CD4-positive, CD25-positive, alpha-beta regulatory T cell (primary cell): ENCODE data around the gene ERMP1. TPM values are rescaled to one million over a fixed set of nuclear protein-coding genes. Genes with fewer than 3 reads are reported as not detected.
"Not testable (repeated sequence)": the region's sequence is repeated elsewhere in the genome, so short reads cannot be mapped to it uniquely, and the experiment has no call there.

ENCODE experiments used
- ATAC-seq, 2 donors: fragments of 150-1000 bp; cut with Tn5 transposase; one replicate each; pipeline ENCODE4 v1.10.0; 2021; ENCODE audit warnings: low read depth in 2 of 2, moderate number of reproducible peaks in 2 of 2, moderate library complexity in 1 of 2
- DNase-seq, 3 donors: peaks; one replicate each; pipeline versions ENCODE4 v3.0.0 to v3.0.0-alpha.2; 2012 to 2022; ENCODE audit warnings: mixed read lengths in 1 of 3
- H3K27ac ChIP-seq: one replicate; pipeline ENCODE4 v1.7.0; 2013; ENCODE audit warnings: mild to moderate bottlenecking, low read length; ENCODE audit not compliant: insufficient read depth, poor library complexity, severe bottlenecking
- H3K27me3 ChIP-seq: one replicate; pipeline ENCODE4 v1.7.0; 2013; ENCODE audit warnings: low read length; ENCODE audit not compliant: control insufficient read depth, insufficient read depth
- H3K36me3 ChIP-seq: one replicate; pipeline ENCODE4 v1.7.0; 2013; ENCODE audit warnings: mild to moderate bottlenecking, low read length, moderate library complexity; ENCODE audit not compliant: control insufficient read depth, insufficient read depth
- H3K4me1 ChIP-seq: 2 replicates; pipeline ENCODE4 v1.7.0; 2013; ENCODE audit warnings: mild to moderate bottlenecking, low read length; ENCODE audit not compliant: insufficient read depth, control insufficient read depth, poor library complexity, severe bottlenecking
- H3K4me3 ChIP-seq: one replicate; pipeline ENCODE4 v1.7.0; 2013; ENCODE audit warnings: low read depth, mild to moderate bottlenecking, low read length, moderate library complexity
- H3K9me3 ChIP-seq, 2 experiments: 1 replicate in 1 of 2; 2 replicates in 1 of 2; pipeline ENCODE4 v1.7.0; 2013; ENCODE audit warnings: low read length in 2 of 2, mild to moderate bottlenecking in 1 of 2, moderate library complexity in 1 of 2; ENCODE audit not compliant: control insufficient read depth in 2 of 2
- H3K27ac Mint-ChIP-seq, 3 donors: one replicate each; pipeline ENCODE4 v1.8.0; 2020 to 2022; ENCODE audit warnings: mild to moderate bottlenecking in 3 of 3, mixed read lengths in 3 of 3, moderate library complexity in 2 of 3
- H3K27me3 Mint-ChIP-seq: one replicate; pipeline ENCODE4 v1.8.0; 2022; ENCODE audit warnings: mild to moderate bottlenecking, mixed read lengths
- H3K36me3 Mint-ChIP-seq: one replicate; pipeline ENCODE4 v1.8.0; 2020; ENCODE audit warnings: mixed read lengths
- H3K4me1 Mint-ChIP-seq, 4 donors: one replicate each; pipeline ENCODE4 v1.8.0; 2020 to 2022; ENCODE audit warnings: mixed read lengths in 4 of 4, mild to moderate bottlenecking in 1 of 4
- H3K4me3 Mint-ChIP-seq, 4 donors: one replicate each; pipeline ENCODE4 v1.8.0; 2020 to 2022; ENCODE audit warnings: mild to moderate bottlenecking in 4 of 4, mixed read lengths in 4 of 4, moderate library complexity in 3 of 4
- H3K9me3 Mint-ChIP-seq, 7 donors: one replicate each; pipeline ENCODE4 v1.8.0; 2020 to 2022; ENCODE audit warnings: mixed read lengths in 7 of 7, mild to moderate bottlenecking in 3 of 7, moderate library complexity in 2 of 7
- polyA plus RNA-seq, 4 donors: library from polyadenylated mRNA; unstranded; fragments of 300-500 nt; fragmentation: Illumina TruSeq; gene quantifications; one replicate each; pipeline ENCODE4 v1.2.3, GENCODE V29; 2021
- total RNA-seq: library from RNA; stranded (reverse); gene quantifications from one replicate; pipeline ENCODE4 v1.2.3, GENCODE V29; 2022

Gene ERMP1
- total and polyA plus RNA-seq, 5 donors from 2014 or later = 5.3 to 10.0 (median 8.1) TPM

DNA sequence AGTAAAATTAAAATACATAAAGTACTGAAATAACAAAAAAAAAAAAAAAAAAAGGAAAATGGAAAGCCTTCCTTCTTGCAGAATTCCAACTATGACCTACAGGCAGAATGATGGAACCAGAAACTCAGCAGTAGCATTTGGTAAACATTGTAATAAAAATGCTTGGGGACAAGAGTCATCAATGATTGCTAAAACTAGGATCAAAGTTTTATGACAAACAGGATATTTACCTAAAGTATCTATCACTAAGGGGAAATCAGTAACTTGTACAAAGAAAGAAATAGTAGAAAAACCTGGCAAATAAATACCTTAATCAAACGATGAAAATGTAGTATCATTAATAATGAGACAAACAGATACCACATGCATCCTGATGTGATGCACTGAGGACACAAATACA lies 17.5 kb downstream of the ERMP1 start:
- ATAC-seq (no peak), DNase-seq (no peak)
- H3K4me1 ChIP-seq = no peaks in the 10 kb centered on the region
- Mint-ChIP-seq H3K27ac (no peak overlapping the region), H3K27me3 (no peaks in the 10 kb centered on the region), H3K9me3 (no peaks in the 10 kb centered on the region), H3K36me3 (peaks cover 49% of the 10 kb centered on the region), H3K4me3 (no peak overlapping the region), H3K4me1 (peaks cover 0 to 14% (median 11%) of the 10 kb centered on the region in 4 donors)
- H3K27ac ChIP-seq = no peak overlapping the region
- H3K36me3 ChIP-seq = peaks cover 16% of the 10 kb centered on the region
- H3K4me3 ChIP-seq = no peak overlapping the region
- no peaks in the 10 kb centered on the region for H3K27me3 ChIP-seq
- H3K9me3 ChIP-seq = no peaks in the 10 kb centered on the region

GRCh38 chr9:5813824-5814223 lies 19.1 kb downstream of the ERMP1 start:
- no peak overlapping the region for H3K27ac Mint-ChIP-seq
- no peaks in the 10 kb centered on the region for H3K27me3 Mint-ChIP-seq
- peaks cover 0 to 9% (median 4%) of the 10 kb centered on the region in 4 donors for H3K4me1 Mint-ChIP-seq
- Histone ChIP-seq H3K4me1 (no peaks in the 10 kb centered on the region), H3K27me3 (no peaks in the 10 kb centered on the region), H3K36me3 (peaks cover 27% of the 10 kb centered on the region), H3K27ac (no peak overlapping the region), H3K4me3 (no peak overlapping the region), H3K9me3 (no peaks in the 10 kb centered on the region)
- H3K9me3 Mint-ChIP-seq = no peaks in the 10 kb centered on the region
- DNase-seq (no peak), ATAC-seq (no peak)
- no peak overlapping the region for H3K4me3 Mint-ChIP-seq
- peaks cover 53% of the 10 kb centered on the region for H3K36me3 Mint-ChIP-seq

GRCh38 chr9:5811751-5812150 lies 21.2 kb downstream of the ERMP1 start:
- Mint-ChIP-seq H3K27me3 (no peaks in the 10 kb centered on the region), H3K4me1 (peaks cover 0 to 13% (median 4%) of the 10 kb centered on the region in 4 donors), H3K9me3 (no peaks in the 10 kb centered on the region), H3K36me3 (peaks cover 52% of the 10 kb centered on the region), H3K4me3 (no peak overlapping the region), H3K27ac (peak overlapping the region in 1 of 3 donors; percentile 4)
- H3K36me3 ChIP-seq = peaks cover 27% of the 10 kb centered on the region
- no peak overlapping the region for H3K27ac ChIP-seq
- no peaks in the 10 kb centered on the region for H3K27me3 ChIP-seq
- H3K4me3 ChIP-seq = no peak overlapping the region
- H3K4me1 ChIP-seq = no peaks in the 10 kb centered on the region
- DNase-seq = no peak
- no peaks in the 10 kb centered on the region for H3K9me3 ChIP-seq
- ATAC-seq = no peak

- ATAC-seq (no peak), DNase-seq (no peak)
- H3K9me3 ChIP-seq = no peaks in the 10 kb centered on the region
- Mint-ChIP-seq H3K4me3 (peak overlapping the region in 1 of 4 donors; percentile 58), H3K27ac (no peak overlapping the region), H3K27me3 (no peaks in the 10 kb centered on the region), H3K9me3 (no peaks in the 10 kb centered on the region), H3K36me3 (peaks cover 31% of the 10 kb centered on the region), H3K4me1 (peaks cover 7 to 16% (median 10%) of the 10 kb centered on the region in 4 donors)
- no peak overlapping the region for H3K4me3 ChIP-seq
- H3K27ac ChIP-seq = no peak overlapping the region
- no peaks in the 10 kb centered on the region for H3K4me1 ChIP-seq
- H3K36me3 ChIP-seq = peaks cover 18% of the 10 kb centered on the region
- H3K27me3 ChIP-seq = no peaks in the 10 kb centered on the region
Measured at GRCh38 chr9:5805478-5805877, 27.4 kb downstream of the ERMP1 start.

- Mint-ChIP-seq H3K4me1 (peaks cover 4 to 18% (median 15%) of the 10 kb centered on the region in 4 donors), H3K27me3 (no peaks in the 10 kb centered on the region), H3K36me3 (peaks cover 17% of the 10 kb centered on the region), H3K4me3 (no peak overlapping the region), H3K27ac (peak overlapping the region in 1 of 3 donors; percentile 7), H3K9me3 (no peaks in the 10 kb centered on the region)
- DNase-seq = no peak
- Histone ChIP-seq H3K36me3 (peaks cover 11% of the 10 kb centered on the region), H3K4me3 (no peak overlapping the region), H3K9me3 (no peaks in the 10 kb centered on the region), H3K27me3 (no peaks in the 10 kb centered on the region), H3K27ac (no peak overlapping the region), H3K4me1 (no peaks in the 10 kb centered on the region)
- ATAC-seq = no peak
Measured at GRCh38 chr9:5801739-5802113, 31.2 kb downstream of the ERMP1 start.

DNA sequence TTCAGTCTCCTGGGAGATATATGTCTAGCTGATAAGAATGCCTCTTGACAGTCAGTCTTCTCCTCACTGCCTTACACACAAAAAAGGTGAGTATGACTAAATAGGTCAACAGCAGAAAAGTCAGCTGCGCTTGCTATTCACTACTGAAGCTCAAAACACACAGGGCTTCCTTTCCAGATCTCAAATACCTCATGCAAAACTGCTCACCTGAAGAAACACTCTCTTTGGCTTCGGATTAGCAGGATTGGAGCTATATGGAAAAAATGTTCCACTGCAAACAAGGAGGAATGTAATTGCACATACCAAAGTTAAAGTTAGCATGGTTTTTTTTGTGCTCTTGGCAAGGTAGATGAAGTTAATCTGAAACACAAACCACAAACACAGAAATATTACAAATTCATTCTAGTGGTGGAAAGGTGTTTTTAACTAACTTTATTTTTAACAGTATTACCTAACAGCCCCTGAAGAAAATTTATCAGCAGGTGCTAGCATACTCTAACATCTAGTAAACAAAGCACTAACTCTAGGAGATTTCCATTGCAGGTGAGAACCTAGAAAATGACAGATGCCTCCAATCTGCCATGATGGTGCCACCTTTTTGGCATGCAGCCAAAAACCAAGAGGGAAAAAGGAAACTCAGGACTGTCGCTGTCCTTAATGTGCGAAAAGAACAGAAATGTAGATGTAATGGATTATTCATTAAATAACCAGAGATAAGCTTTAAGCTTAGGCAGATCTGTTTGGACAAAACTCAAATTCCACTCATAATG lies 31.8 kb downstream of the ERMP1 start:
- no peaks in the 10 kb centered on the region for H3K27me3 Mint-ChIP-seq
- Histone ChIP-seq H3K36me3 (peaks cover 11% of the 10 kb centered on the region), H3K4me1 (no peaks in the 10 kb centered on the region), H3K4me3 (no peak overlapping the region), H3K27me3 (no peaks in the 10 kb centered on the region), H3K27ac (no peak overlapping the region), H3K9me3 (no peaks in the 10 kb centered on the region)
- ATAC-seq = no peak
- peak in 1 of 3 donors; percentile 35 for DNase-seq
- peaks cover 0 to 2% (median 0%) of the 10 kb centered on the region in 7 donors for H3K9me3 Mint-ChIP-seq
- peak overlapping the region in 2 of 3 donors; percentile 7 to 68 for H3K27ac Mint-ChIP-seq
- H3K36me3 Mint-ChIP-seq = peaks cover 21% of the 10 kb centered on the region
- peak overlapping the region in 1 of 4 donors; percentile 21 for H3K4me3 Mint-ChIP-seq
- H3K4me1 Mint-ChIP-seq = peaks cover 6 to 18% (median 15%) of the 10 kb centered on the region in 4 donors

DNA sequence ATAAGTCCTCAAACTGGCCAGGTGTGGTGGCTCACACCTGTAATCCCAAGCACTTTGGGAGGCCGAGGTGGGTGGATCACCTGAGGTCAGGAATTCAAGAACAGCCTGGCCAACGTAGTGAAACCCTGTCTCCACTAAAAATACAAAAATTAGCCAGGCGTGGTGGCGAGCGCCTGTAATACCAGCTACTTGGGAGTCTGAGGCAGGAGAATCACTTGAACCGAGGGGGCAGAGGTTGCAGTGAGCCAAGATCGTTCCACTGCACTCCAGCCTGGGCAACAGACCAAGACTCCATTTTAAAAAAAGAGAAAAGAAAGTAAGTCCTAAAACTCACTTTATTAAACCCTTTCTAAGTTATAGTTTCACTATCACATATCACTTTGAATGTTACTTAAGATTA lies 32.5 kb downstream of the ERMP1 start:
- not testable (repeated sequence) for H3K9me3 ChIP-seq, H3K4me3 Mint-ChIP-seq, H3K27ac ChIP-seq, H3K36me3 ChIP-seq, ATAC-seq, H3K27ac Mint-ChIP-seq, H3K27me3 ChIP-seq, H3K27me3 Mint-ChIP-seq, H3K9me3 Mint-ChIP-seq, H3K4me1 ChIP-seq, DNase-seq, H3K4me3 ChIP-seq
- H3K4me1 Mint-ChIP-seq = peaks cover 6 to 18% (median 15%) of the 10 kb centered on the region in 4 donors
- H3K36me3 Mint-ChIP-seq = peaks cover 23% of the 10 kb centered on the region

GRCh38 chr9:5799314-5799713 lies 33.6 kb downstream of the ERMP1 start:
- Histone ChIP-seq H3K36me3 (peaks cover 5% of the 10 kb centered on the region), H3K4me1 (peaks cover under 1% of the 10 kb centered on the region), H3K4me3 (no peak overlapping the region), H3K27ac (no peak overlapping the region), H3K27me3 (no peaks in the 10 kb centered on the region), H3K9me3 (no peaks in the 10 kb centered on the region)
- peak in 1 of 3 donors; percentile 25 for DNase-seq
- Mint-ChIP-seq H3K36me3 (peaks cover 23% of the 10 kb centered on the region), H3K27ac (no peak overlapping the region), H3K27me3 (no peaks in the 10 kb centered on the region), H3K9me3 (peaks cover 0 to 2% (median 0%) of the 10 kb centered on the region in 7 donors), H3K4me3 (no peak overlapping the region), H3K4me1 (peaks cover 14 to 28% (median 20%) of the 10 kb centered on the region in 4 donors)
- no peak for ATAC-seq
